Lower leg skin (tissue), 3 donors: ENCODE measurements around the gene LSM4.

Experiments
- POLR2A ChIP-seq, 2 donors: fragments of 450-650 bp; IDR thresholded peaks; one replicate each; pipeline ENCODE4 v1.6.1; 2016 to 2017; ENCODE audit warnings: antibody characterized with exemption in 2 of 2, mild to moderate bottlenecking in 1 of 2, moderate library complexity in 1 of 2
- TF ChIP-seq, protein P1 (sequence below), 3 donors: fragments of 450-650 bp; IDR thresholded peaks; one replicate each; pipeline ENCODE4 v1.5.1; 2016; ENCODE audit warnings: antibody characterized with exemption in 3 of 3, mild to moderate bottlenecking in 3 of 3, moderate library complexity in 2 of 3

DNA sequence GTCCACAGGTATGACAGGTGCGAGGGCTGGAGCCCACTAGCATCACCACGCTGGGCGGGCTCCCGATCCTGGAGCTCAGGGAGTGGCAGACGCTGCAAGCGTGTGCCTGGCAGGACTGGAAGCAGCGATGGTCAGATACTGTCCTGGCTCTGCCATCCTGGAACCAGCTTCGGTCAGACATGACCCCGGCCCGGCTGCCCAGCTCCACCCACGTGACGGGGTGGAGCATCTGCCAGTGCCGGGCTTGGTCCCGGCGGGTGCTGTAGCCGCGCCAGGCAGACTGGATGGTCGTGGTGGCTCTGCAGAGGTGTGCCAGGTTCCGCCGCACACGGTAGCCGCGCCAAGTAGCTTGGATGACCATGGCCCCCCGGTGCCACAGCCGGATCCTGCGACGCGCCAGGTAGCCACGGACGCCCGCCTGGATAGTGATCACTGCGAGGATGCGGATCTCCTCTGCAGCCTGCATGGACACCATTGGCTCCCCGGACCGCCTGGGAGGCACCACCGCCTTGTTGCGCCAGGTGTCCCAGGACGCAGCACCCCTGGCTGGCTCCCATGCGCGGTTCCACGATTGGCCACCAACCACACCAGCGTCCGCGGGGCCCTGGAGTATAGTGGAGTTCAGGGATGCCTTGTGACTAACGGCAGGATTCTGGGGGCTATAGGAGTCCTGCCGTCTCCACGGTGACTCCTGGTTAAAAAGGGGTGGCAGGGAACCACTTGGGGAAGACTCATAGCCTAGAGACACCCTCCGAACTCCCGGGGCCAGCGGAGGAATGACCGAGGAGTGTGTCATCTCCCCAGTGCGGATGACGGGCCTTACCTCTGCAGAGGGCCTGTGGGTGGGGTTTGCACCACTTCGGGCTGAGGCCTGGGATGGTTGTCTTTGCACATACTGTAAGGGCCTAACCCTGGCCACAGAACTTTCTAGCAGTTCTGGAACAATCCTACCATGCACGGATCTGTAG is 65.1 kb downstream of the LSM4 start:
- TF ChIP-seq POLR2A (IDR thresholded peaks at IDR 0.05): no peak
- TF ChIP-seq, protein P1, sequence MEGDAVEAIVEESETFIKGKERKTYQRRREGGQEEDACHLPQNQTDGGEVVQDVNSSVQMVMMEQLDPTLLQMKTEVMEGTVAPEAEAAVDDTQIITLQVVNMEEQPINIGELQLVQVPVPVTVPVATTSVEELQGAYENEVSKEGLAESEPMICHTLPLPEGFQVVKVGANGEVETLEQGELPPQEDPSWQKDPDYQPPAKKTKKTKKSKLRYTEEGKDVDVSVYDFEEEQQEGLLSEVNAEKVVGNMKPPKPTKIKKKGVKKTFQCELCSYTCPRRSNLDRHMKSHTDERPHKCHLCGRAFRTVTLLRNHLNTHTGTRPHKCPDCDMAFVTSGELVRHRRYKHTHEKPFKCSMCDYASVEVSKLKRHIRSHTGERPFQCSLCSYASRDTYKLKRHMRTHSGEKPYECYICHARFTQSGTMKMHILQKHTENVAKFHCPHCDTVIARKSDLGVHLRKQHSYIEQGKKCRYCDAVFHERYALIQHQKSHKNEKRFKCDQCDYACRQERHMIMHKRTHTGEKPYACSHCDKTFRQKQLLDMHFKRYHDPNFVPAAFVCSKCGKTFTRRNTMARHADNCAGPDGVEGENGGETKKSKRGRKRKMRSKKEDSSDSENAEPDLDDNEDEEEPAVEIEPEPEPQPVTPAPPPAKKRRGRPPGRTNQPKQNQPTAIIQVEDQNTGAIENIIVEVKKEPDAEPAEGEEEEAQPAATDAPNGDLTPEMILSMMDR (IDR thresholded peaks at IDR 0.05): no peak
